Aorta (tissue), 5 donors: ENCODE measurements around the gene ATN1. TPM values are rescaled to one million over a fixed set of nuclear protein-coding genes. Genes with fewer than 3 reads are reported as not detected.
"Not testable (repeated sequence)": the region's sequence is repeated elsewhere in the genome, so short reads cannot be mapped to it uniquely, and the experiment has no call there.

Experiments used
- ATAC-seq: fragments of 200-7000 bp; cut with Tn5 transposase; one replicate; pipeline ENCODE4 v1.9.1; 2022; ENCODE audit warnings: moderate library complexity; ENCODE audit not compliant: low FRiP score
- DNase-seq, 2 donors: peaks; one replicate each; pipeline ENCODE4 v3.0.0-alpha.2; 2020
- H3K27ac ChIP-seq, 2 donors: one replicate each; pipeline ENCODE4 v1.5.1; 2013; ENCODE audit warnings: low read length in 2 of 2, mild to moderate bottlenecking in 2 of 2, moderate library complexity in 2 of 2, control low read depth in 1 of 2, inconsistent platforms in 1 of 2, low read depth in 1 of 2
- H3K27me3 ChIP-seq, 2 donors: one replicate each; pipeline ENCODE4 v1.6.1; 2013; ENCODE audit warnings: control low read depth in 1 of 2, low read length in 1 of 2, mild to moderate bottlenecking in 1 of 2, moderate library complexity in 1 of 2; ENCODE audit not compliant: insufficient read depth in 2 of 2, control insufficient read depth in 1 of 2
- H3K36me3 ChIP-seq, 2 donors: one replicate each; pipeline ENCODE4 v1.6.1; 2013; ENCODE audit warnings: control low read depth in 1 of 2, low read length in 1 of 2, mild to moderate bottlenecking in 1 of 2; ENCODE audit not compliant: insufficient read depth in 2 of 2, control insufficient read depth in 1 of 2
- H3K4me1 ChIP-seq, 2 donors: one replicate each; pipeline ENCODE4 v1.6.1; 2013; ENCODE audit warnings: low read length in 2 of 2, control low read depth in 1 of 2, mild to moderate bottlenecking in 1 of 2, moderate library complexity in 1 of 2; ENCODE audit not compliant: insufficient read depth in 2 of 2, control insufficient read depth in 1 of 2
- H3K4me3 ChIP-seq, 2 donors: one replicate each; pipeline ENCODE4 v1.5.1; 2013; ENCODE audit warnings: low read length in 2 of 2, control low read depth in 1 of 2, mild to moderate bottlenecking in 1 of 2
- H3K9me3 ChIP-seq: one replicate; pipeline ENCODE4 v1.6.1; 2013; ENCODE audit warnings: mild to moderate bottlenecking, low read length; ENCODE audit not compliant: control insufficient read depth
- WGBS, 2 donors: extraction: QIAGEN DNeasy Blood & Tissue Kit; methylation state at CpG; one replicate each; pipeline ENCODE4 v1.1.7; 2013; 5-methylcytosine and 5-hydroxymethylcytosine counted together
- intact Hi-C, 2 donors: fragments of 100-400 bp; cut with DNase I; formaldehyde crosslinking; loops; one replicate each; pipeline versions ENCODE4 v1.14.2 to v1.15.0; 2022
- long read RNA-seq, 2 donors: library from polyadenylated mRNA; unstranded; transcript quantifications; one replicate each; pipeline ENCODE4 v2.0.0, GENCODE V29; 2020 to 2021
- polyA plus RNA-seq, 2 donors: library from polyadenylated mRNA; stranded (reverse); fragments of 200-250 nt; gene quantifications; one replicate each; pipeline ENCODE4 v1.2.3, GENCODE V29; 2013
- total RNA-seq, 2 donors: library from RNA; stranded (reverse); fragmentation: NEBNext Ultra II Directional; extraction: Animal tissue kit (Norgen Biotek cat#: 25700); gene quantifications; one replicate each; pipeline ENCODE4 v1.2.1, GENCODE V29; 2021
- donor health status: healthy with polysubstance abuse.
- donor health status: Bipolar disorder and iron deficiency.
- donor health status: DM: no; HTN: no; CAD: no.
- donor health status: DM: no; HTN: no; CAD: no.
- donor health status: DM: yes; HTN: yes; CAD: no.

The ATN1 gene, protein sequence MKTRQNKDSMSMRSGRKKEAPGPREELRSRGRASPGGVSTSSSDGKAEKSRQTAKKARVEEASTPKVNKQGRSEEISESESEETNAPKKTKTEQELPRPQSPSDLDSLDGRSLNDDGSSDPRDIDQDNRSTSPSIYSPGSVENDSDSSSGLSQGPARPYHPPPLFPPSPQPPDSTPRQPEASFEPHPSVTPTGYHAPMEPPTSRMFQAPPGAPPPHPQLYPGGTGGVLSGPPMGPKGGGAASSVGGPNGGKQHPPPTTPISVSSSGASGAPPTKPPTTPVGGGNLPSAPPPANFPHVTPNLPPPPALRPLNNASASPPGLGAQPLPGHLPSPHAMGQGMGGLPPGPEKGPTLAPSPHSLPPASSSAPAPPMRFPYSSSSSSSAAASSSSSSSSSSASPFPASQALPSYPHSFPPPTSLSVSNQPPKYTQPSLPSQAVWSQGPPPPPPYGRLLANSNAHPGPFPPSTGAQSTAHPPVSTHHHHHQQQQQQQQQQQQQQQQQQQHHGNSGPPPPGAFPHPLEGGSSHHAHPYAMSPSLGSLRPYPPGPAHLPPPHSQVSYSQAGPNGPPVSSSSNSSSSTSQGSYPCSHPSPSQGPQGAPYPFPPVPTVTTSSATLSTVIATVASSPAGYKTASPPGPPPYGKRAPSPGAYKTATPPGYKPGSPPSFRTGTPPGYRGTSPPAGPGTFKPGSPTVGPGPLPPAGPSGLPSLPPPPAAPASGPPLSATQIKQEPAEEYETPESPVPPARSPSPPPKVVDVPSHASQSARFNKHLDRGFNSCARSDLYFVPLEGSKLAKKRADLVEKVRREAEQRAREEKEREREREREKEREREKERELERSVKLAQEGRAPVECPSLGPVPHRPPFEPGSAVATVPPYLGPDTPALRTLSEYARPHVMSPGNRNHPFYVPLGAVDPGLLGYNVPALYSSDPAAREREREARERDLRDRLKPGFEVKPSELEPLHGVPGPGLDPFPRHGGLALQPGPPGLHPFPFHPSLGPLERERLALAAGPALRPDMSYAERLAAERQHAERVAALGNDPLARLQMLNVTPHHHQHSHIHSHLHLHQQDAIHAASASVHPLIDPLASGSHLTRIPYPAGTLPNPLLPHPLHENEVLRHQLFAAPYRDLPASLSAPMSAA (N-terminal part only)
- total RNA-seq = 100 to 1,000 TPM; 138 to 146 TPM
- 100 to 1,000 TPM in 1 of 2 donors, 10 to 100 TPM in 1; 22.7 to 149 TPM for polyA plus RNA-seq
- long read RNA-seq, donor 1, partial matches to known transcripts = 29 of 37 reads
- long read RNA-seq, donor 1, other reads (novel, unspliced or antisense) = 6 of 37 reads
- long read RNA-seq, donor 2, partial matches to known transcripts = 23 of 28 reads
- long read RNA-seq, donor 2, other reads (novel, unspliced or antisense) = 4 of 28 reads

DNA sequence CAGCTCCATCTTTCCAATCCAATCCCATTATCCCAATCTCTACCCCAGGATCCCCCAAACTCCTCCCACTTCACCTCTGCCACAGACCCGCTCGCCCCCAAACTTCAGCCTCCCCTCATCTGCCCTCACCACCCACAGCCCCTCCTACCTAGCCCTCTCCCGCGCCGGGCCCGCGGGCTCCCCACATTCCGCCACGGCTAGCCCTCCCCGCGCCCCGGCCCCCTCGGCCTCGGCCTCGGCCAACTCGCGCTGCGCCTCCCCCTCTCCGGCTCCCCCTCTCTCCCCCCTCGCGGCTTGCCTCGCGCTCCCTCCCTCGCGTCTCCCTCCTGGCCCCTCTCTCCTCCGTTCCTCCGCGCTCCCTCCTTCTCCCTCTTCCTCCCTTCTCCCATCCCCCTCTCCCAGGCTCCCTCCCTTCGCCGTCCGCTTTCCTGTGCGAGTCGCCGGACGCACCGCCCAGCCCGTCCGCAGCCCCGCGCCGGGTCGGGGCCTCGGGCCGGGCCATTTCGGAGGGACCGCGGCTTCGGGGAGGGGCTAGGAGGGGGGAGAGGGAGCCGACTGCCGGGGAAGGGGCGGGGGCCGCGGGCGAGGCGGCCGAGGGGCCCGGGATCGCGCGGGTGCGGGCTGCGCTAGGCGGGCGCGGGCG lies at the start of gene ATN1:
TSS of gene ATN1 (plus strand) at position 581 of the 643 bp plus-strand sequence. CDS start 6,043 bp downstream, outside the sequence.
- intact Hi-C loops = loop anchor here in 1 of 2 donors (5.0 kb wide), 1 partner anchor 60 kb away; the partner anchor contains the start of gene TPI1
- peak; percentile 71 for ATAC-seq

DNA sequence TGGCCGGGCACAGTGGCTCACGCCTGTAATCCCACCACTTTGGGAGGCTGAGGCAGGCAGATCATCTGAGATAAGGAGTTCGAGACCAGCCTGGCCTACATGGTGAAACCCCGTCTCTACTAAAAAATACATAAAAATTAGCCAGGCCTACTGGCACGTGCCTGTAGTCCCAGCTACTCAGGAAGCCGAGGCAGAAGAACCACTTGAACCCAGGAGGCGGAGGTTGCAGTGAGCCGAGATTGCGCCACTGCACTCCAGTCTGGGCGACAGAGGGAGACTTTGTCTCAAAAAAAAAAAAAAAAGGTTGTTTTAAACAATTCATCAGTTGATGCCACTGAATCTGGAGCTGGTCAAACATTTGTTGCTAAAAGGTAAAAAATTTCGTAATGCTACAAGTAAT lies 47.9 kb upstream of the ATN1 start:
- H3K27ac ChIP-seq, H3K9me3 ChIP-seq, ATAC-seq, intact Hi-C loops, H3K27me3 ChIP-seq, H3K4me3 ChIP-seq, H3K4me1 ChIP-seq, DNase-seq, H3K36me3 ChIP-seq: not testable (repeated sequence)
- 93 to 95% methylated on average over 11 of the region's 11 CpGs for WGBS, 2 donors

More for the DNA sequence above, at the start of gene ATN1:
- WGBS, 2 donors = 0 to 1% methylated on average over 39 to 66 of the region's 66 CpGs
- Histone ChIP-seq H3K4me3 (peak within 1 kb of the TSS; percentile 97 to 99), H3K27ac (peak within 1 kb of the TSS; percentile 96), H3K9me3 (no peaks in the 10 kb centered on the region), H3K27me3 (no peaks in the 10 kb centered on the region), H3K4me1 (no peaks in the 10 kb centered on the region), H3K36me3 (no peaks in the 10 kb centered on the region)
- peak; percentile 93 to 95 for DNase-seq

DNA sequence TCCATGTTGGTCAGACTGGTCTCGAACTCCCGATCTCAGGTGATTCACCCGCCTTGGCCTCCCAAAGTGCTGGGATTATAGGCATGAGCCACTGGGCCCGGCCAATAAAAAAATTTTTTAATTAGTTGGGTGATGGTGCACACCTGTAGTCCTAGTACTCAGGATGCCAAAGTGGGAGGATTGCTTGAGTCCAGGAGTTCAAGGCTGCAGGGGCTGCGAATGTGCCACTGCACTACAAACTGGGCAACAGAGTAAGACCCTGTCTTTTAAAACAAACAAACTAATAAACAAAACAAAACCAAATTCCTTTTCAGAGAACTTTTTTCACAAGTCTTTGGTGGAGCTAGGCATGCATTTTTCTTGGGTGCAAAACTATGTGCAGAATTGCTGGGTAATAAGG lies 44.5 kb upstream of the ATN1 start:
- H3K36me3 ChIP-seq = peaks cover 0 to 3% of the 10 kb centered on the region in 2 donors
- no peak for DNase-seq

DNA sequence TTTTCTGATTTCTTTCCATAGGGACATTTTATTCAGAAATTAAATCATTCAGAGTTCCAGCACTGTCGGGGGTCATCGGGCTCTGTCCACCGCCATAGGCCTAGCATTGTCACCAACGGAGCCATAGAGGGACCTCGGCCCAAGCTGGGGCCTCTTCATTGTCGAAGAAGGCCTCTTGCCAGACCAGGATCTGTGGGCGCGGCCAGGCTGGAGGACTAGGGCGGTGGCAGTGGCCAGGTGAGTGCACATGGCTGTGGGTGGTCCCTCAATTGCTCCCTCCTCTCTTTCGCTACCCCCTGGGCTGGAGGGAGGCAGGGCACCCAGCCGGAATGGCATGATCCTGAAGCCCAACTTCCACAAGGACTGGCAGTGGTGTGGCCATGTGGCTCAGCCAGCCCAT lies 44.1 kb upstream of the ATN1 start:
- intact Hi-C loops = no loop called here
- 94% methylated on average over 11 of the region's 11 CpGs for WGBS, 2 donors

More for the DNA sequence above, 44.5 kb upstream of the ATN1 start:
- no peak overlapping the region for H3K4me3 ChIP-seq
- H3K27me3 ChIP-seq = no peaks in the 10 kb centered on the region
- 96 to 97% methylated on average over 5 of the region's 5 CpGs for WGBS, 2 donors
- no peak overlapping the region for H3K27ac ChIP-seq
- no peaks in the 10 kb centered on the region for H3K9me3 ChIP-seq
- ATAC-seq = no peak
- no peaks in the 10 kb centered on the region for H3K4me1 ChIP-seq
- intact Hi-C loops = no loop called here

DNA sequence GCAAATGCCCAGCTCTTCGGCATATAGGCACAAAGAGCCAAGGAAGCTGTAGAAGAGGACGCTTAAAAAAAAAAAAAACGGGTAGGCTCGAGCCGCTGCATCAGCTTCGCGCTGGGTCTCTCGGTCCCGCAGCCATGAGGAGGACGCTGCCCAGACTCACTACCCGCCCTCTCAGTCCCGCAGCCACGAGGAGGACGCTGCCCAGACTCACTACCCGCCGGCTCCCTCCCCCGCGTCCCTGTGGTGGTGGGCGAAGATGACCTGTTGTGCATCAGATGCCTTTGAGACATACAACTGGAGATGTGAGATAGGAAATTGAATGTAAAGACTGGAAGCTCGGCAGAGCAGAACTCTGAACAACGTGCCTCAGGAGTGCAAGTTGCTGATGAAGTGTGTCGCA lies 43.2 kb upstream of the ATN1 start:
- Histone ChIP-seq H3K9me3 (no peaks in the 10 kb centered on the region), H3K27me3 (no peaks in the 10 kb centered on the region), H3K4me1 (no peaks in the 10 kb centered on the region), H3K4me3 (no peak overlapping the region), H3K36me3 (peaks cover 0 to 3% of the 10 kb centered on the region in 2 donors), H3K27ac (no peak overlapping the region)
- no peak for ATAC-seq
- no peak for DNase-seq
- WGBS, 2 donors = 69 to 75% methylated on average over 22 of the region's 22 CpGs
- intact Hi-C loops = no loop called here

More for the DNA sequence above, 44.1 kb upstream of the ATN1 start:
- Histone ChIP-seq H3K36me3 (peaks cover 0 to 3% of the 10 kb centered on the region in 2 donors), H3K27me3 (no peaks in the 10 kb centered on the region), H3K27ac (no peak overlapping the region), H3K4me1 (no peaks in the 10 kb centered on the region), H3K4me3 (no peak overlapping the region), H3K9me3 (no peaks in the 10 kb centered on the region)
- ATAC-seq (no peak), DNase-seq (no peak)

DNA sequence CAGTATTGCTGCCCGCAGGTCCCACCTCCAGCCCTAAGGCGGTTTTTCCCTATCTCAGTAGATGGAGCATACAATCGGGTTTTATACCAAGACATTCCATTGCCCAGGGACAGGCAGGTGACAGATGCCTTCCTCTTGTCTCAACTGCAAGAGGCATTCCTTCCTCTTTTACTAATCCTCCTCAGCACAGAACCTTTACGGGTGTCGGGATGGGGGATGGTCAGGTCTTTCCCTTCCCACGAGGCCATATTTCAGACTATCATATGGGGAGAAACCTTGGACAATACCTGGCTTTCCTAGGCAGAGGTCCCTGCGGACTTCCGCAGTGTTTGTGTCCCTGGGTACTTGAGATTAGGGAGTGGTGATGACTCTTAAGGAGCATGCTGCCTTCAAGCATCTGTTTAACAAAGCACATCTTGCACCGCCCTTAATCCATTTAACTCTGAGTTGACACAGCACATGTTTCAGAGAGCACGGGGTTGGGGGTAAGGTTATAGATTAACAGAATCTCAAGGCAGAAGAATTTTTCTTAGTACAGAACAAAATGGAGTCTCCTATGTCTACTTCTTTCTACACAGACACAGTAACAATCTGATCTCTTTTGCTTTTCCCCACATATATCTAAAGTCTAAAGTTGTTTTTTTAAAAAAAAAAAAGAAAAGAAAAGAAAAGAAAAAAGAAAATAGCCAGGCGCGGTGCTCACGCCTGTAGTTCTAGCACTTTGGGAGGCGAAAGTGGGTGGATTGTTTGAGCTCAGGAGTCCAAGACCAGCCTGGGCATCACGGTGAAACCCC lies 41.4 kb upstream of the ATN1 start:
- H3K4me3 ChIP-seq, H3K27ac ChIP-seq, H3K9me3 ChIP-seq, ATAC-seq, H3K4me1 ChIP-seq, H3K27me3 ChIP-seq, H3K36me3 ChIP-seq, intact Hi-C loops: not testable (repeated sequence)
- WGBS, 2 donors = 76 to 77% methylated on average over 11 to 12 of the region's 15 CpGs
- peak in 1 of 2 donors; percentile 23 for DNase-seq

DNA sequence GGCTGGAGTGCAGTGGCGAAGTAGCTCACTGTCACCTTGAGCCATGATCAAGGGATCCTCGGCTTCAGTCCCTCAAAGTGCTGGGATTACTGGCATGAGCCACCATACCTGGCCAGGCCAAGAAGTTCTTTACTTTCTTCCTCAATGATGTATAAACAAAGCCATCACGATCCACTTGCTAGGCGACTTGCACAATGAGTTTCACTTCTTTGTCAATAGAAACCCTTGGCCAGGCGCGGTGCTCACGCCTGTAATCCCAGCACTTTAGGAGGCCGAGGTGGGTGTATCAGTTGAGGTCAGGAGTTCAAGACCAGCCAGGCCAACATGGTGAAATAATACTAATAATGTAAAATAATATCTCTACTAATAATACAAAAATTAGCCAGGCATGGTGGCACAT lies 40.3 kb upstream of the ATN1 start:
- Histone ChIP-seq H3K4me3 (no peak overlapping the region), H3K9me3 (no peaks in the 10 kb centered on the region), H3K36me3 (peaks cover 0 to 3% of the 10 kb centered on the region in 2 donors), H3K27me3 (no peaks in the 10 kb centered on the region), H3K4me1 (no peaks in the 10 kb centered on the region), H3K27ac (no peak overlapping the region)
- intact Hi-C loops = no loop called here
- 89% methylated on average over 8 of the region's 8 CpGs for WGBS, 2 donors
- DNase-seq (peak in 1 of 2 donors; percentile 49), ATAC-seq (no peak)
